Measurements from ENCODE around the gene ISM1.

ISM1 gene

DNA sequence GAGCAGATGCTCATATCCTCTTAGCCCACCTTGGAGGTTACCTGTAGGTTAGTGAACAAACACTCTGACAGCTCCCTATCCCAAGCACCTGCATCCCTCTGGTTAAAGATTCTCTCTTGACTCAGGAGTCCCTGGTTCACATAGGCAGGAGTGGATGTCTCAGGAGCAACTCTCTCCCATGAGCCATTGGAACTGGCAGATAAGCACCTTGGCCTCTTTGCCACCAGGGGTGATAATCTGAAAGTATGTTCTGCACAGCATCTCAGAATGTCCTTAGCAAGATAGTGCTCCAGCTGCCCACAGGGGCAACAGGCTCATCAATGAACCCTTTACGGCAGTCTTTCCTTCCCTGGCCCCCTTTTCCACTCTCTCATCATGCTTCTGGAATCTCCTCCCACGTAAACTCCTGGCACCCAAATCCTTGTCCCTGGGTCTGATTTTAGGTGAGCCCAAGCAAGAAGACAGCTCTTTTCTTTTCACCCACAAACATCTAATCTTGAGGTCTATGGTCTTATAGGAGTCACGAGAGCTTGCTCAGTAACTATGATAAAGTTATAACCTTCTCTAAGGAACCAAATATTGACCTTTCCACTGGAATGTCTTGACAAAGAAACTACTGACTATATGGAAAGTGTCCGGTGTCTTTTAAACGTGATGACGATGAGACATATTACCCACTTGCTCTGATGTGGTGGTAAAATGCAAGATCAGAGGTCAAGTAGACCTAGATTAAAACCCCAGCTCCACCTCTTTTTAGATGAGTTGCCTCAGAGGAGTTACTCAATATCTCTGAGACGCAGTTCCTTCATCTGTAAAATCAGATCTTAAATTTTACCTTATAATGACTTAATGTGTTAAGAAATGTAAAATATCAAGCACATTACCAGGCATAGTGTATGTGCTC lies 39.8 kb upstream of the ISM1 start:
- Histone ChIP-seq H3K79me2 (ENCODE audit: insufficient read depth, low read length) (no peaks in the 10 kb centered on the region), H3K27me3 (ENCODE audit: insufficient read depth, low read length, poor library complexity) (no peaks in the 10 kb centered on the region), H3K4me1 (ENCODE audit: insufficient read depth, low read length) (no peaks in the 10 kb centered on the region), H4K20me1 (ENCODE audit: insufficient read depth, low read length) (no peaks in the 10 kb centered on the region), H3K4me3 (ENCODE audit: low read depth in 1 of 2, low read length in 2 of 2) (no peak overlapping the region), H3K27ac (ENCODE audit: low read length) (no peak overlapping the region), H3K9ac (ENCODE audit: low read depth, low read length) (no peak overlapping the region), H2AFZ (ENCODE audit: low read depth, low read length) (no peak overlapping the region), H3K36me3 (ENCODE audit: insufficient read depth, low read length) (no peaks in the 10 kb centered on the region), H3K9me3 (ENCODE audit: insufficient read depth, low read length, severe bottlenecking) (no peaks in the 10 kb centered on the region), H3K4me2 (ENCODE audit: insufficient read depth, low read length) (no peak overlapping the region)
- DNase-seq: no peak
- TF ChIP-seq EZH2 (IDR thresholded peaks at IDR 0.05; ENCODE audit: borderline replicate concordance, low read depth, low read length, severe bottlenecking): no peak
- TF ChIP-seq, protein P1, sequence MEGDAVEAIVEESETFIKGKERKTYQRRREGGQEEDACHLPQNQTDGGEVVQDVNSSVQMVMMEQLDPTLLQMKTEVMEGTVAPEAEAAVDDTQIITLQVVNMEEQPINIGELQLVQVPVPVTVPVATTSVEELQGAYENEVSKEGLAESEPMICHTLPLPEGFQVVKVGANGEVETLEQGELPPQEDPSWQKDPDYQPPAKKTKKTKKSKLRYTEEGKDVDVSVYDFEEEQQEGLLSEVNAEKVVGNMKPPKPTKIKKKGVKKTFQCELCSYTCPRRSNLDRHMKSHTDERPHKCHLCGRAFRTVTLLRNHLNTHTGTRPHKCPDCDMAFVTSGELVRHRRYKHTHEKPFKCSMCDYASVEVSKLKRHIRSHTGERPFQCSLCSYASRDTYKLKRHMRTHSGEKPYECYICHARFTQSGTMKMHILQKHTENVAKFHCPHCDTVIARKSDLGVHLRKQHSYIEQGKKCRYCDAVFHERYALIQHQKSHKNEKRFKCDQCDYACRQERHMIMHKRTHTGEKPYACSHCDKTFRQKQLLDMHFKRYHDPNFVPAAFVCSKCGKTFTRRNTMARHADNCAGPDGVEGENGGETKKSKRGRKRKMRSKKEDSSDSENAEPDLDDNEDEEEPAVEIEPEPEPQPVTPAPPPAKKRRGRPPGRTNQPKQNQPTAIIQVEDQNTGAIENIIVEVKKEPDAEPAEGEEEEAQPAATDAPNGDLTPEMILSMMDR (IDR thresholded peaks at IDR 0.05; ENCODE audit: borderline replicate concordance, extremely low read depth, low read length, poor library complexity, severe bottlenecking): no peak
- ATAC-seq (ENCODE audit: insufficient read depth, low read depth): no peak

DNA sequence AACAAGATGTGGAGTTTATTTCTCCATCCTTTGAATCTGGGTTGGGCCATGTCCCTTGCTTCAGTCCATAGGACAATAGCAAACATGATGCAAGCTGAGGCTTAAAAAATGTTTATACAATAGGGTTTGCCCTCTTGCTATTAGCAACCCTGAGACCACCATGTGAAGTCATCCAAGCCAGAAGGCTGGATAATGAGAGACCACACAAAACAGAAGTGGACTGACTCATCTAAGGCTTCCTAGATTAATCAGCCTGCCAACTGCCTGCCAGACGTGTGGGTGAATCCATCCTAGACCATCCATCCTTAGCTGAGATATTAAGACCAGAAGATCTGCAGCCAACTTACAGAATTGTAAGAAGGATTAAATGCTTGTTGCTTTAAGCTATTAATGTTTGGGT lies 38.1 kb upstream of the ISM1 start:
- no peak overlapping the region for H3K9ac ChIP-seq (ENCODE audit: low read depth, low read length)
- no peak for ATAC-seq (ENCODE audit: insufficient read depth, low read depth)
- peaks cover 9% of the 10 kb centered on the region for H3K4me1 ChIP-seq (ENCODE audit: insufficient read depth, low read length)
- no peaks in the 10 kb centered on the region for H3K9me3 ChIP-seq (ENCODE audit: insufficient read depth, low read length, severe bottlenecking)
- H2AFZ ChIP-seq (ENCODE audit: low read depth, low read length): no peak overlapping the region
- no peak overlapping the region for H3K27ac ChIP-seq (ENCODE audit: low read length)
- no peaks in the 10 kb centered on the region for H3K27me3 ChIP-seq (ENCODE audit: insufficient read depth, low read length, poor library complexity)
- TF ChIP-seq EZH2 (IDR thresholded peaks at IDR 0.05; ENCODE audit: borderline replicate concordance, low read depth, low read length, severe bottlenecking): no peak
- TF ChIP-seq, protein P1 (IDR thresholded peaks at IDR 0.05; ENCODE audit: borderline replicate concordance, extremely low read depth, low read length, poor library complexity, severe bottlenecking): no peak
- H3K36me3 ChIP-seq (ENCODE audit: insufficient read depth, low read length): no peaks in the 10 kb centered on the region
- DNase-seq: no peak
- H4K20me1 ChIP-seq (ENCODE audit: insufficient read depth, low read length): no peaks in the 10 kb centered on the region
- no peak overlapping the region for H3K4me2 ChIP-seq (ENCODE audit: insufficient read depth, low read length)
- no peak overlapping the region for H3K4me3 ChIP-seq (ENCODE audit: low read depth in 1 of 2, low read length in 2 of 2)
- H3K79me2 ChIP-seq (ENCODE audit: insufficient read depth, low read length): no peaks in the 10 kb centered on the region

DNA sequence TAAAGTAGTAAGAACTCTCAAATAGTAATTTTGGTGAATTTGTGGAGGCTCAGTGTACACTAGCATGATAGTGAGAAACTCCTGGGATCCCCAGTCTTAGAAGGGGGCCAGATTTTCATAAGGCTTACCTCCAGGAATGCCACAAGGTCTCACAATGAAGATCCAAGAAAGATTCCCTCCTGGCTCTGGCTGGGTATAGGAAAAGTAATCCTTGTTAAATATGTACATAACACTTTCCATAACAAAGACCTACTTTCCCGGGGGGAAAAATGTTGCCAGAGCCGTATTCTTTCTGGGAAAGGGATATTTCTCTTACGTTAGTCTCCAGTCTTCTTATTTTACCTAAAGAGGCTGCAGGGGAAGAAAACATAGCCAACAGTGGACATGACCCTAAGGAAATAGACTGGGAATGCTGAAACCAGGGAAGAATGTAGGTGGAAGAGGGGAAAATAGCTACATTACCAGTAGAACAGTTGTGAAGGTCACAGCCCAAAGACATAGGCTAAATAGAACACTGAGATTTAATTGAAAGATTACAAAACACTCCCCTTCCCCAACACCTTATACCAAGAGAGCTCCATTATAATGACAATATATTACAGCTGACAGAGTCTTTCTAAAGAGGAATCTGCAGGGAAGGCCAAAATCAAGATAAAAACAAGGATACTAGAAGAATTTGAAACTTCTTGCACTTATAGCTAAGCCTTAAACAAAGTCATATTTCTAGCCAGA lies 34.9 kb upstream of the ISM1 start:
- Histone ChIP-seq H3K4me2 (ENCODE audit: insufficient read depth, low read length) (no peak overlapping the region), H3K27ac (ENCODE audit: low read length) (no peak overlapping the region), H2AFZ (ENCODE audit: low read depth, low read length) (no peak overlapping the region), H3K27me3 (ENCODE audit: insufficient read depth, low read length, poor library complexity) (no peaks in the 10 kb centered on the region), H4K20me1 (ENCODE audit: insufficient read depth, low read length) (no peaks in the 10 kb centered on the region), H3K4me3 (ENCODE audit: low read depth in 1 of 2, low read length in 2 of 2) (no peak overlapping the region), H3K4me1 (ENCODE audit: insufficient read depth, low read length) (peaks cover 17% of the 10 kb centered on the region), H3K9me3 (ENCODE audit: insufficient read depth, low read length, severe bottlenecking) (no peaks in the 10 kb centered on the region), H3K36me3 (ENCODE audit: insufficient read depth, low read length) (no peaks in the 10 kb centered on the region), H3K79me2 (ENCODE audit: insufficient read depth, low read length) (no peaks in the 10 kb centered on the region), H3K9ac (ENCODE audit: low read depth, low read length) (no peak overlapping the region)
- TF ChIP-seq, protein P1 (IDR thresholded peaks at IDR 0.05; ENCODE audit: borderline replicate concordance, extremely low read depth, low read length, poor library complexity, severe bottlenecking): no peak
- TF ChIP-seq EZH2 (IDR thresholded peaks at IDR 0.05; ENCODE audit: borderline replicate concordance, low read depth, low read length, severe bottlenecking): no peak
- no peak for DNase-seq
- no peak for ATAC-seq (ENCODE audit: insufficient read depth, low read depth)
